ENCODE measurements around the gene STYXL1.
"Not testable (repeated sequence)": the region's sequence is repeated elsewhere in the genome, so short reads cannot be mapped to it uniquely, and the experiment has no call there.

STYXL1 gene

DNA sequence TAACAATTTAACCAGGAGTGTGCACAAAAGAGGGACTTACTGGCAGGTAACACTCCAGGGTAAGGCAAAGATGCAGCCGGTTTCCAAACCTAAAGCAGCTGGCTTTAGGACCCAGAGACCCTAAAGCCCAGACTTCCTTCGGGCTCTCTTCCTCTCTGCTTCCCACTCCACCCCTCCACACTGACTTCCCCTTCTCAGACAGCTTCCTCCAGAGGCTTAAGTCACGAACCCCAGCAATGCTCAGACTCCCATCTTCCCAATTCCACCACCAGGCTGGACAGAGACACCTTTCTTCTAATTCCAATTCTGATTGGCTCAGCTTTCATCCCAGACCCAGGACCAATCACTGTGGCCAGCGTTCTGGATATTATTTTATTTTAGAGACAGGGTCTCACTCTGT is 24.8 kb downstream of the STYXL1 start:
- H3K4me3 ChIP-seq (ENCODE audit: low read depth, low read length) = no peak overlapping the region
- DNase-seq (ENCODE audit: low read depth) = no peak
- TF ChIP-seq, protein P1, sequence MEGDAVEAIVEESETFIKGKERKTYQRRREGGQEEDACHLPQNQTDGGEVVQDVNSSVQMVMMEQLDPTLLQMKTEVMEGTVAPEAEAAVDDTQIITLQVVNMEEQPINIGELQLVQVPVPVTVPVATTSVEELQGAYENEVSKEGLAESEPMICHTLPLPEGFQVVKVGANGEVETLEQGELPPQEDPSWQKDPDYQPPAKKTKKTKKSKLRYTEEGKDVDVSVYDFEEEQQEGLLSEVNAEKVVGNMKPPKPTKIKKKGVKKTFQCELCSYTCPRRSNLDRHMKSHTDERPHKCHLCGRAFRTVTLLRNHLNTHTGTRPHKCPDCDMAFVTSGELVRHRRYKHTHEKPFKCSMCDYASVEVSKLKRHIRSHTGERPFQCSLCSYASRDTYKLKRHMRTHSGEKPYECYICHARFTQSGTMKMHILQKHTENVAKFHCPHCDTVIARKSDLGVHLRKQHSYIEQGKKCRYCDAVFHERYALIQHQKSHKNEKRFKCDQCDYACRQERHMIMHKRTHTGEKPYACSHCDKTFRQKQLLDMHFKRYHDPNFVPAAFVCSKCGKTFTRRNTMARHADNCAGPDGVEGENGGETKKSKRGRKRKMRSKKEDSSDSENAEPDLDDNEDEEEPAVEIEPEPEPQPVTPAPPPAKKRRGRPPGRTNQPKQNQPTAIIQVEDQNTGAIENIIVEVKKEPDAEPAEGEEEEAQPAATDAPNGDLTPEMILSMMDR (IDR thresholded peaks at IDR 0.05; ENCODE audit: insufficient read depth, low read depth, low read length, missing control alignments) = no peak

DNA sequence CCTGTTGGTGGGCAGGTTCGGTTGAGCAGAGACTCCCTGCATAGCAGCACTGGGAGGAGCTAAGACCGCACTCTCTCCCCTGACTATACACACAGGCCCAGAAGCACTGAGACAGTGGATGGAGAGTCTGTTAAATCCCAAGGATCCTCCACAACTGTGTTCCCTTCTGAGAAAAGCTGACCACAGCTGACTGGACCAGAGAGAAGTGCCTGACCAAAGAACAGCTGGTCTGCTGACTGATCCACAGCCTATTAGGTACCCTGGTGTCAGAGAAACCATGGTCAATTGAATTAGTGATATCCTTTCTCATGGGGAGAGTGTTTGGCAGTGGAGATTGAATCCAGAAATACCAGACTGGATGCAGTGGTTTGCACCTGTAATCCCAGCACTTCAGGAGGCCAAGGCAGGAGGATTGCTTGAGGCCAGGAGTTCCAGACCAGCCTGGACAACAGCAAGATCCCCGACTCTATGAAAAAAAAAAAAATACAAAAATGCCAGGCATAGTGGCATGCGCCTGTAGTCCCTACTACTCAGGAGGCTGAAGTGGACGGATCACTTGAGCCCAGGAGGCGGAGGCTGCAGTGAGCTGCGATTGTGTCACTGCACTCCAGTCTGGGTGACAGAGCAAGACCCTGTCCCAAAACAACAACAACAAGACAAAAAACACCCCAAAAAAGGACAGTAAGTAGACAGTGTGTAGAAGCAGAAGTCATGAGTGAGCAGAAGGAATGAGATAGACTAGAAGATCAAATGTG is 25.6 kb downstream of the STYXL1 start:
- TF ChIP-seq, protein P1 (IDR thresholded peaks at IDR 0.05; ENCODE audit: insufficient read depth, low read depth, low read length, missing control alignments) = no peak
- H3K4me3 ChIP-seq (ENCODE audit: low read depth, low read length) = no peak overlapping the region
- no peak for DNase-seq (ENCODE audit: low read depth)

DNA sequence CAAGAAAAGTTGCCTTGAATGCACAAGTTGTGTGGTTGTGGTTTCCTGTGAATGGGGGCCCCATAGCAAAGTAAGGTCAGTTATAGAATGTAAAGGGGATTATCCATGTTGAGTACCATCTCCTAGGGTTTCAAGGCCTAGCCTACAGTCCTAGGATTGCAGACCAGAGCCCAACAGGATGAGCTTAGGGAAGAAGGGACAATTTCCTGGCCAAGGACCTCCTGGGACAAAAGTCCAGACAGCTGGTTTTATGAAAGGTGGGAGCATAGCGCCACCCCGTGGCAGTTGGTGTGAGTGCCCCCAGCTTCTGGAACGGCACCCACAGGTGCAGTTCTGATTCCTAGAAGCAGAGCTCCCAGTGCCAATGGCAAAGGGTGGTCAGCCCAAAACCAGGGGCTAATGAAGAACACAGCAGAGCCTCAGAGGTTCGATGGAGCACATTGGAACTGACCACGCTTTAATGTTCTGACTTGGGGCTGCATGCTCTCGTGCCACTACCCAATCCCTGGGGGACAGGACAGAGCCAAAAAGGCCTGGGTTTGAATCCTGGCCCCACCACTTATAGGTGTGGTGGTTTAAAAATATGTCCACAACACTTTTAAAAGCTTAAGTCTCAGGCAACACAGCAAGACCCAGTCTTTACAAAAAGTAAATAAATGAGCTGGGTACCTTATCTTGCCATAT is 27.6 kb downstream of the STYXL1 start:
- DNase-seq (ENCODE audit: low read depth) = peak; percentile 78
- no peak overlapping the region for H3K4me3 ChIP-seq (ENCODE audit: low read depth, low read length)
- TF ChIP-seq, protein P1 (IDR thresholded peaks at IDR 0.05; ENCODE audit: insufficient read depth, low read depth, low read length, missing control alignments) = peak; percentile 86

DNA sequence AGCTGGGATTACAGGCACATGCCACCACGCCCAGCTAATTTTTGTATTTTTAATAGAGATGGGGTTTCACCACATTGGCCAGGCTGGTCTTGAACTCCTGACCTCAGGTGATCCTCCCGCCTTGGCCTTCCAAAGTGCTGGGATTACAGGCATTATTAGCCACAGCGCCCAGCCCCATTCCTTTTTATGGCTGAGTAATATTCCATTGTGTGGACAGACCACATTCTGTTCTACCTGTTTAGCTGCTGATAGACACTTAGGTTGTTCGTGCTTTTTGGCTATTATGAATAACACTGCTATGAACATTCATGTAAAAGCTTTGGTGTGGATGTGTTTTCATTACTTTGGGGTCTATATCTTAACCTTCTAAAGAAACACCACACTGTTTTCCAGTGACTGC is 29.3 kb downstream of the STYXL1 start:
- DNase-seq (ENCODE audit: low read depth); H3K4me3 ChIP-seq (ENCODE audit: low read depth, low read length): not testable (repeated sequence)

DNA sequence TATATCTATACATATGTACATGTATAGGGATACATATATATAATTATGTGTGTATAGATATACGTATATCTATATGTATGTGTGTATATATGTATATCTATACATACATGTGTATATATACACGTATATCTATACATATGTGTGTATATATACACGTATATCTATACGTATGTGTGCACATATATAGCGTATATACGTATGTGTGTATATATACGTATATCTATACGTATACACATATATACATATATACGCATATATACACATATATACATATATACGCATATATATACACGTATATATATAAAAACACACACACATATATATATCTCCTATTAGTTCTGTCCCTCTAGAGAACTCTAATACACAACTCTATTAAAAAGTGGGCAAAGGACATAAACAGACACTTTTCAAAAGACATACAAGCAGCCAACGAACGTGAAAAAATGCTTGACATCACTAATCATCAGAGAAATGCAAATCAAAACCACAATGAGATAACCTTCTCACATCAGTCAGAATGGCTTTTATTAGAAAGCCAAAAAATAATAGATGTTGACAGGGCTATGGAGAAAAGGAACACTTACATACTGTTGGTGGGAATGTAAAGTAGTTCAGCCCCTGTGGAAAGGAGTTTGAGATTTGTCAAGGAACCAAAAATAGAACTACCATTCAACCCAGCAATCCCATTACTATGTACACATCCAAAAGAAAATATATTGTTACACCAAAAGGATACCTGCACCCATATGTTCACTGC is 31.4 kb downstream of the STYXL1 start:
- TF ChIP-seq, protein P1 (IDR thresholded peaks at IDR 0.05; ENCODE audit: insufficient read depth, low read depth, low read length, missing control alignments) = no peak
- DNase-seq (ENCODE audit: low read depth) = no peak

DNA sequence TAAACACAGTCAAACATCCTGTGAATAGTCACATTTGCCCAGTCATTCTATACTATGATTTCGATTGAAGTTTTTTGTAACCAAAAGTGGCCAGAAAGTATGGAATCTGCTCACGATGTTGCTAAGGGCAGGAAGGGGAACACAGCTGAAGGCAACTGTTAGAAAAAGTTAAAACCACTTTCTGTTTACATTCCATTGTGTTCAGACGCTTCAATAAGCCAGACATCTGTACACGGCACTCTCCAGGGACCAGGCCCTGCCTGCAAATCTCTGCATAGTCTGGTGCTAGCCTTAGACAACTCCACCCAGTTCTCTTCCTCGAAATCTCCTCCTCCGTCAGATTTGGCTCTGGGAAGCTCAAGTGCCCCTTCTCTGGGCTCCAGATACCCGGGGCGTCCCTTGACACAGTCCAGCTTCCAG is 36.3 kb downstream of the STYXL1 start:
- H3K4me3 ChIP-seq (ENCODE audit: low read depth, low read length) = no peak overlapping the region
- TF ChIP-seq, protein P1 (IDR thresholded peaks at IDR 0.05; ENCODE audit: insufficient read depth, low read depth, low read length, missing control alignments) = no peak
- DNase-seq (ENCODE audit: low read depth) = no peak

More for the DNA sequence above, 31.4 kb downstream of the STYXL1 start:
- no peak overlapping the region for H3K4me3 ChIP-seq (ENCODE audit: low read depth, low read length)
